Measurements from ENCODE around the gene C11orf24. TPM values are rescaled to one million over a fixed set of nuclear protein-coding genes. Genes with fewer than 3 reads are reported as not detected.

The C11orf24 gene
- total RNA-seq, 1 donor from 2014 or later, result 123 TPM

DNA sequence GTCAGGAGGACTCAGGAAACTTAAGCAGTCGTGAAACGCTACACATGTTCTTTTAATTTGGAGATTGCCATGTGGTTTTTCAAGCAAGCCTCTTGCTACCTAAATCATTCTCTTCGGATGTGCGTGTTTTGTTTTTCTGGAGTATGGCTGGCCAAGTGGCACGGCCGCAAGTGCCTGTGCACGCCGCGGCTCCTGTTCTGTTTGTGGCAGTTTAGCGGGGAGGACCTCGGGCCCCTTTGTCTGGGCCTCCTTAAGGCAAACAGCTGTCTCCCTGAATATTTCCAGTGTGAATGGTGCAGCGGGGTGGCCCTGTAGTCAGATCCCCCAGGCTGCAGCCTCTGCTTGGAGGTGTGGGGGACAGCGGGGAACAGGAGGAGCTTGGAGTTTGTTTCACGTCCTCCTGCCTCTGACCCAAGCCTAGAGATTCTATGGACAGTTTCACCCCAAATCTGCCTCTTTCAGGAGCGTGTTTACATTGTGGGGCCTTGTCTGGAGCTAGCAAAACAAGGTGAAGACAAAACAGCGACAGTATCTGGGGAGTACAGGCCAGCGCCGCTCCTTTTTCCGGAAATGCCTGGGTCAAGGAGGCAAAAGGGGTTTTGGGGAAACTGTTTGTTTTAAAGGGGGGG lies 41.9 kb upstream of the C11orf24 start:
- peak overlapping the region; percentile 81 to 82 for H3K27ac ChIP-seq
- no peaks in the 10 kb centered on the region for H3K36me3 ChIP-seq
- H3K4me3 ChIP-seq, result peak overlapping the region; percentile 86 to 97
- intact Hi-C loops (cut with DNase I), result loop anchor here (2.0 to 5.0 kb wide), 4 partner anchors 27 to 101 kb away; partner anchors contain the start of gene KMT5B
- peaks cover 21 to 33% of the 10 kb centered on the region in 2 donors for H3K4me1 ChIP-seq
- no peaks in the 10 kb centered on the region for H3K27me3 ChIP-seq
- no peak for DNase-seq (ENCODE audit: low spot score in 2 of 2)
- TF ChIP-seq, protein P1, sequence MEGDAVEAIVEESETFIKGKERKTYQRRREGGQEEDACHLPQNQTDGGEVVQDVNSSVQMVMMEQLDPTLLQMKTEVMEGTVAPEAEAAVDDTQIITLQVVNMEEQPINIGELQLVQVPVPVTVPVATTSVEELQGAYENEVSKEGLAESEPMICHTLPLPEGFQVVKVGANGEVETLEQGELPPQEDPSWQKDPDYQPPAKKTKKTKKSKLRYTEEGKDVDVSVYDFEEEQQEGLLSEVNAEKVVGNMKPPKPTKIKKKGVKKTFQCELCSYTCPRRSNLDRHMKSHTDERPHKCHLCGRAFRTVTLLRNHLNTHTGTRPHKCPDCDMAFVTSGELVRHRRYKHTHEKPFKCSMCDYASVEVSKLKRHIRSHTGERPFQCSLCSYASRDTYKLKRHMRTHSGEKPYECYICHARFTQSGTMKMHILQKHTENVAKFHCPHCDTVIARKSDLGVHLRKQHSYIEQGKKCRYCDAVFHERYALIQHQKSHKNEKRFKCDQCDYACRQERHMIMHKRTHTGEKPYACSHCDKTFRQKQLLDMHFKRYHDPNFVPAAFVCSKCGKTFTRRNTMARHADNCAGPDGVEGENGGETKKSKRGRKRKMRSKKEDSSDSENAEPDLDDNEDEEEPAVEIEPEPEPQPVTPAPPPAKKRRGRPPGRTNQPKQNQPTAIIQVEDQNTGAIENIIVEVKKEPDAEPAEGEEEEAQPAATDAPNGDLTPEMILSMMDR (IDR thresholded peaks at IDR 0.05), result no peak
- no peaks in the 10 kb centered on the region for H3K9me3 ChIP-seq

DNA sequence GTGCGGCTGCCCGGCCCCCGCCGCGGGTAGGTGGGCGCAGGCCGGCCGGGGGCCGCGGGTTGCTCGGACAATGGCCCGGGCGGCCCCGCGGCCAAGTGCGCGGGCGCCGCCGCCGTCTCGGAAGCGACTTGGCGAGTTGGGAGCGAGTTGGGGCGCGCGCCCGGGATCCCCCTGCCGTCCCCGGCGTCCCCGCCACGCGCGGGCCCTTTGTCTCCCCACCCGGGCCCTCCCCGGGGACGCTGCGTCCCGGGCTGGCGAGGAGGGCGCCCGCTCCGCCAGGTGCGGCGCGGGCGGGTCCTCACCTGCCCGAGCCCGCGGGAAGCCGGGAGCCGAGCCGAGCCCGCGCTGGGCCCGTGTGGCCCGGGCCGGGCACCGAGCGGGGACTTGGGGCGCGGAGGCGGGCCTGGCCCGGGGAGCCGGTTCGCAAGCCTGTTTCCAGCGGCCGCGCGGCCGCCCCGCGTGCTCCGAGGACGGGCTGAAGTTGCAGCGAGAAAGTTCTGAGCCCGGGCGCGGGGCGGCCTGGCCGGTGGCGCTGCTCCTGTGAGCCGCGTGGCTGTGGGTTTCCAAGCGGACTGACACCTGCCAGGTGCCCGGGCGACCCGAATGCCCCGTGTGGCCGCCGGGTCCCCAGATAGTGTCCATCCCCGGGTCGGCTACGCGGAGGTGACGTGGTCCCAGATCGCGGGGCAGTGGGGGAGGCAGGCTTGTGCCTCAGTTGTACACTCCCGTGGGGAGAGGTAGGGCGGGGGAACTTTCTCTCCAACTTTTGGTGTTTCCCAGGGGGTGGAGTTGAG lies 41.2 kb upstream of the C11orf24 start:
- H3K4me1 ChIP-seq, result peaks cover 21 to 33% of the 10 kb centered on the region in 2 donors
- no peaks in the 10 kb centered on the region for H3K27me3 ChIP-seq
- no peaks in the 10 kb centered on the region for H3K36me3 ChIP-seq
- TF ChIP-seq, protein P1 (IDR thresholded peaks at IDR 0.05), result no peak
- H3K9me3 ChIP-seq, result no peaks in the 10 kb centered on the region
- H3K27ac ChIP-seq, result peak overlapping the region; percentile 81 to 82
- DNase-seq (ENCODE audit: low spot score in 2 of 2), result no peak
- H3K4me3 ChIP-seq, result peak overlapping the region; percentile 86 to 97
- intact Hi-C loops (cut with DNase I), result loop anchor here (1.0 to 5.0 kb wide), 3 partner anchors 40 to 101 kb away; partner anchors contain the start of gene KMT5B

DNA sequence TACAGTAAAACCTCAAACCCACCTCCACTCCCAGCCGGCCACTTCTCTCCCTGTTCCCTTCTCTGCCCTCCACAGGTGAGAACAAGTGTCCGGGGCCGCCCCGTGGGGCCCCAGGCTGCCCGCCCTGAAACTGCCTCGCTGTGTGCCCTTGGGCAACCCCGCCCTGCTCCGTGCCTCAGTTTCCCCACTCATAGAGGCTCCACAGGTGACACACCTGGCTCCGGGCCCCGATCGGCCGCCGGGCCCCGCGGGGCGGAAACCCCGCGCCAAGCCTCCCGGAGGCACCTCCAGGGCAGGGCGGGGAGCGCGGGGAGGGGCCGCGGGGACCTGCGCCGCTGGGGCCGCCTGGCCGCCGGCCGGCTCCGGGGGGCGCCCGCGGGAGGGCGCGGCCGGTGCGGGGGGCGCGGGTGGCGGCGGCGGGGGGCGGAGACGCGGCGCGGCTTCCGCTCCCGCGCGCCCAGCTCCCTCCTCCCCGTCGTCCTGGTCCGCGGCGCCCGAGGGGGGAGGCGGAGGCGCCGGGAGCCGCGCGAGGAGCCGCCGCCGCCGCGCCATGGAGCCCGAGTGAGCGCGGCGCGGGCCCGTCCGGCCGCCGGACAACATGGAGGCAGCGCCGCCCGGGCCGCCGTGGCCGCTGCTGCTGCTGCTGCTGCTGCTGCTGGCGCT lies 40.5 kb upstream of the C11orf24 start, which contains the start of gene LRP5:
Gene LRP5, plus strand, starts transcription at position 475 of the 663 bp plus-strand sequence. Its CDS starts 124 bp downstream, at position 599.
- TF ChIP-seq, protein P1 (IDR thresholded peaks at IDR 0.05), result no peak
- Histone ChIP-seq H3K9me3 (no peaks in the 10 kb centered on the region), H3K36me3 (no peaks in the 10 kb centered on the region), H3K27me3 (no peaks in the 10 kb centered on the region), H3K27ac (peak within 1 kb of the TSS; percentile 82 to 84), H3K4me1 (peaks cover 21 to 30% of the 10 kb centered on the region in 2 donors), H3K4me3 (peak within 1 kb of the TSS; percentile 86 to 97)
- intact Hi-C loops (cut with DNase I), result loop anchor here (1.0 to 5.0 kb wide), 3 partner anchors 39 to 100 kb away; partner anchors contain the start of gene KMT5B
- DNase-seq (ENCODE audit: low spot score in 2 of 2), result no peak

DNA sequence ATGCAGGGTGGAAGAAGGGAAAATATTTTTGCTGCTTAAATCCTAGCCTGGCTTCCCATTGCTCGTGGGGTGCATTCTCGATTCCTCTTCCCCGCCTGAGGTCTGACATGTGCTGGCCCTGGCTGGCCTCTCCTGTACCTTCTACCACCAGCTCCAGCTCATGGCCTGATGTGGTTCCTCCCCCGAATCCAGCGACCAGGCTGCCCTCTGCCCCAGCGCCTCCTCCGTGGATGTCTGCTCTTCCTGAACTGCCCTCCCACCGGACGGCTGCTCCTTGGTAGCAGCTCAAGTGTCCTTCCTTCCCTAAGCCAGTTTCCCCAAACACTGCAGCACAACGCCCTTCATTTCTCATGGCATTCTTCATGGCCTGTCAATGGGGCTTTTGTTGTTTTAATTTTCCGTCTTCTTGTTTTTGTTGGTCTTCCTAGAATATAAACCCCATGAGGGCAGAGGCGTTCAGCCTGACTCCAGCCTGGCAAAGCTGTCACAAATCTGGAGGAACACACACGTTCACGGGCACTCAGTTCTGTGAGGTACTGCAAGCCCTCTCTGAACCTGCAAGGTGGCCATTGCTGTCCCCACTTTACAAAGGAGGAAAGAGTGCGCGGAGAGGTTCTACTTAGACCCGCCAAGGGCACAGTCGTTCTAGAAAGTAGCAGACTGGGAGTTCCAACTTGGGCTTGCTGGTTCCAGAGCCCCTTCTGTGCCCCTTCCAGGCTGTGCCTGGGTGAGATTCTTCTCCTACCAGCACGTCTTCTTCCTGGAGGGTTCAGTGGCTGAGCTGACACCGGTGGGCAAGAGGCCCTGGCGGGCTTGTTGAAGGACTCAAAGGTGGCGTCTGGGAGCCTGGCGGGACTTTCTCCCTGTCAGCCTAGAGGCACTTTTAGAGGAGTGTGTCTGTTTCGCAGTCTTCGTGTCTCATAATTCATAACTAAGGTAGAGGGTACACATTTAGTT lies 39.7 kb upstream of the C11orf24 start:
- intact Hi-C loops (cut with DNase I), result loop anchor here (1.0 to 5.0 kb wide), 3 partner anchors 39 to 99 kb away; partner anchors contain the start of gene KMT5B
- no peaks in the 10 kb centered on the region for H3K9me3 ChIP-seq

More for the DNA sequence above, 39.7 kb upstream of the C11orf24 start:
- peak overlapping the region; percentile 86 to 97 for H3K4me3 ChIP-seq
- no peaks in the 10 kb centered on the region for H3K36me3 ChIP-seq
- peaks cover 16 to 24% of the 10 kb centered on the region in 2 donors for H3K4me1 ChIP-seq
- no peak for DNase-seq (ENCODE audit: low spot score in 2 of 2)
- TF ChIP-seq, protein P1 (IDR thresholded peaks at IDR 0.05), result no peak
- no peaks in the 10 kb centered on the region for H3K27me3 ChIP-seq
- peak overlapping the region; percentile 82 to 84 for H3K27ac ChIP-seq

All from ascending aorta (tissue), 2 donors.